IMR-90 (cell line): Measurements from ENCODE around the gene ANXA2. TPM values are rescaled to one million over a fixed set of nuclear protein-coding genes. Genes with fewer than 3 reads are reported as not detected.

ENCODE experiments used
- ATAC-seq: fragments of 200-7000 bp; cut with Tn5 transposase; 2 replicates; pipeline ENCODE4 v1.9.1; 2020; ENCODE audit warnings: low read depth, mild to moderate bottlenecking, moderate library complexity
- BruUV-seq: library from RNA; stranded (reverse); fragments of 400-500 nt; replicated peaks from 2 replicates; lab custom pipeline; 2021; lab: Mats Ljungman, UMichigan
- CTCF ChIA-PET: fragments of 300-600 bp; formaldehyde crosslinking; extraction: SDS; loops from one replicate; lab custom pipeline; 2021; ENCODE audit warnings: antibody characterized with exemption; lab: Yijun Ruan, JAX
- POLR2A ChIA-PET: fragments of 300-600 bp; sonication (Branson Sonifier 250); formaldehyde crosslinking; loops from one replicate; lab custom pipeline; 2022; ENCODE audit warnings: antibody characterized with exemption; ENCODE audit not compliant: unreplicated experiment; lab: Charles Lee
- DNase-seq: peaks from one replicate; pipeline ENCODE4 v3.0.0; 2013
- H2AFZ ChIP-seq: replicated peaks from 2 replicates; pipeline ENCODE3; 2013; ENCODE audit warnings: low read length, mild to moderate bottlenecking; ENCODE audit not compliant: poor library complexity
- H2AK5ac ChIP-seq: 2 replicates; pipeline ENCODE4 v1.6.1; 2013; ENCODE audit warnings: low read depth, low read length, inconsistent platforms
- H2AK9ac ChIP-seq: replicated peaks from 2 replicates; pipeline ENCODE3; 2013; ENCODE audit warnings: mild to moderate bottlenecking, low read depth, low read length, moderate library complexity; ENCODE audit not compliant: poor library complexity
- H2BK120ac ChIP-seq: 2 replicates; pipeline ENCODE4 v1.6.1; 2013; ENCODE audit warnings: low read depth, low read length, inconsistent platforms
- H2BK15ac ChIP-seq: 3 replicates; pipeline ENCODE4 v1.6.1; 2013; ENCODE audit warnings: low read depth, low read length, inconsistent platforms
- H2BK20ac ChIP-seq: 2 replicates; pipeline ENCODE4 v1.6.1; 2013; ENCODE audit warnings: low read depth, mild to moderate bottlenecking, inconsistent platforms, low read length, moderate library complexity
- H2BK5ac ChIP-seq: 2 replicates; pipeline ENCODE4 v1.6.1; 2013; ENCODE audit warnings: mild to moderate bottlenecking, low read depth, low read length, inconsistent platforms; ENCODE audit not compliant: poor library complexity, severe bottlenecking
- H3K14ac ChIP-seq: replicated peaks from 2 replicates; pipeline ENCODE4 v1.6.1; 2013; ENCODE audit warnings: low read depth, low read length, inconsistent platforms
- H3K18ac ChIP-seq: 2 replicates; pipeline ENCODE4 v1.6.1; 2013; ENCODE audit warnings: low read depth, low read length, control low read depth
- H3K23ac ChIP-seq: 2 replicates; pipeline ENCODE4 v1.6.1; 2013; ENCODE audit warnings: low read depth, low read length, inconsistent platforms
- H3K27ac ChIP-seq: 2 replicates; pipeline ENCODE4 v1.5.1; 2013; ENCODE audit warnings: mild to moderate bottlenecking, control low read depth, low read length; ENCODE audit not compliant: insufficient read depth
- H3K27me3 ChIP-seq: 2 replicates; pipeline ENCODE4 v1.6.1; 2013; ENCODE audit warnings: low read length; ENCODE audit not compliant: control insufficient read depth, insufficient read depth
- H3K36me3 ChIP-seq: 2 replicates; pipeline ENCODE4 v1.6.1; 2013; ENCODE audit warnings: low read length, mixed read lengths; ENCODE audit not compliant: control insufficient read depth, insufficient read depth
- H3K4ac ChIP-seq: 2 replicates; pipeline ENCODE4 v1.6.1; 2013; ENCODE audit warnings: low read depth, low read length, inconsistent platforms
- H3K4me1 ChIP-seq: 2 replicates; pipeline ENCODE4 v1.6.1; 2013; ENCODE audit warnings: low read length, mixed read lengths; ENCODE audit not compliant: control insufficient read depth, insufficient read depth
- H3K4me2 ChIP-seq: 2 replicates; pipeline ENCODE4 v1.6.1; 2013; ENCODE audit warnings: low read depth, mild to moderate bottlenecking, control low read depth, low read length, moderate library complexity
- H3K4me3 ChIP-seq: 2 replicates; pipeline ENCODE4 v1.5.1; 2013; ENCODE audit warnings: low read depth, mild to moderate bottlenecking, control low read depth, low read length, moderate library complexity; ENCODE audit not compliant: insufficient read depth
- H3K56ac ChIP-seq: 2 replicates; pipeline ENCODE4 v1.6.1; 2013; ENCODE audit warnings: low read length, inconsistent platforms; ENCODE audit not compliant: insufficient read depth; ENCODE audit errors: extremely low read depth
- H3K79me1 ChIP-seq, 2 experiments: 2 replicates each; pipeline ENCODE4 v1.6.1; 2013; ENCODE audit warnings: low read length in 2 of 2, inconsistent platforms in 1 of 2, low read depth in 1 of 2
- H3K9ac ChIP-seq: 2 replicates; pipeline ENCODE4 v1.6.1; 2013; ENCODE audit warnings: low read depth, low read length, control low read depth
- H3K9me1 ChIP-seq: 2 replicates; pipeline ENCODE4 v1.6.1; 2013; ENCODE audit warnings: low read length, inconsistent platforms; ENCODE audit not compliant: insufficient read depth
- H3K9me3 ChIP-seq: 2 replicates; pipeline ENCODE4 v1.6.1; 2013; ENCODE audit warnings: low read length; ENCODE audit not compliant: control insufficient read depth, insufficient read depth
- H4K20me1 ChIP-seq: 2 replicates; pipeline ENCODE4 v1.6.1; 2013; ENCODE audit warnings: low read length, inconsistent platforms; ENCODE audit not compliant: insufficient read depth
- H4K5ac ChIP-seq: 2 replicates; pipeline ENCODE4 v1.6.1; 2013; ENCODE audit warnings: mild to moderate bottlenecking, low read depth, low read length, control low read depth
- H4K8ac ChIP-seq, 2 experiments: 2 replicates each; pipeline ENCODE4 v1.6.1; 2013; ENCODE audit warnings: low read depth in 2 of 2, low read length in 2 of 2, control low read depth in 1 of 2, inconsistent platforms in 1 of 2
- H4K91ac ChIP-seq: 2 replicates; pipeline ENCODE4 v1.6.1; 2013; ENCODE audit warnings: low read depth, low read length, inconsistent platforms; ENCODE audit not compliant: insufficient read depth
- BHLHE40 ChIP-seq: fragments of 150-350 bp; IDR thresholded peaks from 2 replicates; pipeline ENCODE4 v1.6.1; 2016; ENCODE audit warnings: mild to moderate bottlenecking, low read depth, low read length
- MAFK ChIP-seq: IDR thresholded peaks from 2 replicates; pipeline ENCODE4 v1.6.1; 2012; ENCODE audit warnings: low read depth, low read length, improper control_type of control experiment
- MXI1 ChIP-seq: IDR thresholded peaks from 2 replicates; pipeline ENCODE4 v1.6.1; 2012; ENCODE audit warnings: low read depth, mild to moderate bottlenecking, low read length, moderate library complexity, borderline replicate concordance
- RAD21 ChIP-seq: IDR thresholded peaks from 2 replicates; pipeline ENCODE4 v1.6.1; 2012; ENCODE audit warnings: low read length, improper control_type of control experiment
- WGBS, 2 experiments: methylation state at CpG; one replicate each; pipeline versions ENCODE4 v1.1.5 to v1.1.7; 2013; ENCODE audit warnings: missing lambda C conversion rate in 2 of 2; ENCODE audit not compliant: insufficient read length in 1 of 2; ENCODE audit errors: extremely low coverage in 2 of 2; 5-methylcytosine and 5-hydroxymethylcytosine counted together
- dilution Hi-C: fragments of 300-500 bp; cut with HindIII; formaldehyde crosslinking; loops from one replicate; pipeline ENCODE4 v1.14.3; 2018; ENCODE audit warnings: low sequenced_read_pairs; ENCODE audit not compliant: unreplicated experiment
- in situ Hi-C: fragments of 300-500 bp; cut with MboI; formaldehyde crosslinking; loops from 3 replicates; pipeline ENCODE4 v1.14.3; 2019; ENCODE audit warnings: low sequenced_read_pairs, inconsistent platforms, mixed read lengths
- intact Hi-C: fragments of 100-400 bp; cut with micrococcal nuclease; formaldehyde crosslinking; loops from 2 replicates; pipeline ENCODE4 v1.10.0; 2022
- polyA plus RNA-seq, 3 experiments: library from polyadenylated mRNA; depleted of rRNA; stranded (reverse); fragments of >200 nt; gene quantifications; 2 replicates each; pipeline ENCODE4 v1.2.3, GENCODE V29; 2012; ENCODE audit warnings: low replicate concordance in 1 of 3
- total RNA-seq: library from RNA; depleted of rRNA; stranded (reverse); fragments of >200 nt; gene quantifications from 2 replicates; pipeline ENCODE4 v1.2.3, GENCODE V29; 2012

Gene ANXA2
- total and polyA plus RNA-seq, 2 of the 4 experiments (the other 2 are of a cell fraction): 7,454 to 8,412 TPM

DNA sequence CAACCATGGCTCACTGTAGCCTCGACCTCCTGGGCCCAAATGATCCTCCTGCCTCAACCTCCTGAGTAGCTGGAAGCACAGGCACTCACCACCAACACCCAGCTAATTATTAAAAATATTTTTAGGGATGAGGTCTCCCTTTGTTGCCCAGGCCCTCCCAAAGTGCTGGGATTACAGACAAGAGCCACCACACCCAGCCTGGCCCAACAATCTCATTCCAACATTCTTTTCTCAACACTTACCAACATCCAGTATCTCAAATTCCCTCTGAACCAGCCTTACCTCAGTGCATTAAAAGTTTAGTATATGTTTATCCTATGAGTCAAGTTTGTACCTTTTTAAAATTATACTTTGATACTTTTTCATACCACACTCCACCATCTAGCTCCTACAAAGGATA, 25.0 kb downstream of the ANXA2 start:
- ATAC-seq (no peak), DNase-seq (no peak)
- Histone ChIP-seq H2AK5ac (peak overlapping the region; percentile 80), H2BK120ac (peak overlapping the region; percentile 18; the same call in 1 of the 2 replicates), H3K14ac (peak overlapping the region; percentile 90), H3K18ac (peak overlapping the region; percentile 65; the same call in 1 of the 2 replicates), H2AFZ (no peak overlapping the region), H3K9me1 (peaks cover 23% of the 10 kb centered on the region), H3K23ac (peak overlapping the region; percentile 48), H3K27me3 (no peaks in the 10 kb centered on the region), H3K4me2 (no peak overlapping the region), H3K4me1 (peaks cover 43% of the 10 kb centered on the region), H4K8ac (peak overlapping the region; percentile 3 to 69; a peak in 2 of 4 replicates), H3K4ac (peak overlapping the region; percentile 46; the same call in 1 of the 2 replicates), H4K91ac (peak overlapping the region; percentile 48), H3K56ac (peak overlapping the region; percentile 22; the same call in 1 of the 2 replicates), H2BK5ac (peak overlapping the region; percentile 98), H3K4me3 (no peak overlapping the region), H2AK9ac (no peak overlapping the region), H3K27ac (peak overlapping the region; percentile 81), H4K20me1 (peaks cover 72% of the 10 kb centered on the region), H4K5ac (peak overlapping the region; percentile 57; the same call in 1 of the 2 replicates), H3K79me1 (peaks cover 31 to 74% of the 10 kb centered on the region in 2 experiments), H3K36me3 (peaks cover 46% of the 10 kb centered on the region), H2BK15ac (peak overlapping the region; percentile 78; the same call in 1 of the 3 replicates), H3K9me3 (no peaks in the 10 kb centered on the region), H3K9ac (no peak overlapping the region), H2BK20ac (no peak overlapping the region)
- BruUV-seq: no TSS peak
- no peak for TF ChIP-seq MXI1
- TF ChIP-seq BHLHE40: no peak
- TF ChIP-seq MAFK: no peak
- TF ChIP-seq RAD21: no peak
- intact Hi-C loops: no loop called here
- no CpG with 5 or more reads among the region's 1 CpG for WGBS, 2 experiments
- in situ Hi-C loops: no loop called here
- POLR2A ChIA-PET: interaction anchor here (0.5 kb wide), 1 partner anchor 11 kb away, joined by 4 read pairs; no protein-coding TSS in a partner anchor
- dilution Hi-C loops: no loop called here
- CTCF ChIA-PET: no interaction called here
